Panc1 (cell line): ENCODE measurements around the gene TEX26. TPM values are rescaled to one million over a fixed set of nuclear protein-coding genes. Genes with fewer than 3 reads are reported as not detected.

ENCODE experiments used
- ATAC-seq: fragments of 200-7000 bp; cut with Tn5 transposase; 2 replicates; pipeline ENCODE4 v1.9.1; 2020; ENCODE audit warnings: mild to moderate bottlenecking, moderate library complexity
- BruUV-seq: library from RNA; stranded (reverse); fragments of 400-500 nt; replicated peaks from 2 replicates; lab custom pipeline; 2021; lab: Mats Ljungman, UMichigan
- CTCF ChIA-PET: fragments of 300-600 bp; sonication (Branson Sonifier 250); formaldehyde crosslinking; loops from one replicate; lab custom pipeline; 2022; ENCODE audit warnings: antibody characterized with exemption; lab: Charles Lee
- POLR2A ChIA-PET: fragments of 300-600 bp; sonication (Branson Sonifier 250); formaldehyde crosslinking; loops from one replicate; lab custom pipeline; 2022; ENCODE audit warnings: antibody characterized with exemption; lab: Charles Lee
- DNase-seq: peaks from one replicate; pipeline ENCODE4 v3.0.0-alpha.2; 2010; ENCODE audit warnings: low read depth, low spot score
- H3K27ac ChIP-seq: 2 replicates; pipeline ENCODE4 v1.5.1; 2011; ENCODE audit warnings: mild to moderate bottlenecking, low read length, inconsistent platforms
- H3K27me3 ChIP-seq: fragments of 200-500 bp; sonication (Bioruptor generic); 2 replicates; pipeline ENCODE4 v1.6.0; 2014; ENCODE audit warnings: low read length, inconsistent platforms; ENCODE audit not compliant: control insufficient read depth, insufficient read depth
- H3K36me3 ChIP-seq: fragments of 200-500 bp; sonication (Bioruptor generic); 2 replicates; pipeline ENCODE4 v1.5.1; 2014; ENCODE audit warnings: inconsistent platforms, mild to moderate bottlenecking, low read length, moderate library complexity; ENCODE audit not compliant: control insufficient read depth, insufficient read depth
- H3K4me1 ChIP-seq: 2 replicates; pipeline ENCODE4 v1.5.1; 2011; ENCODE audit warnings: inconsistent platforms, mild to moderate bottlenecking, low read length, moderate library complexity; ENCODE audit not compliant: control insufficient read depth, insufficient read depth
- H3K4me3 ChIP-seq, 2 experiments: 2 replicates each; pipeline ENCODE4 v1.5.1; 2011 to 2012; ENCODE audit warnings: low read depth in 2 of 2, low read length in 2 of 2, mild to moderate bottlenecking in 2 of 2, inconsistent platforms in 1 of 2, moderate library complexity in 1 of 2
- H3K9me3 ChIP-seq: fragments of 200-500 bp; sonication (Bioruptor generic); 2 replicates; pipeline ENCODE4 v1.5.1; 2014; ENCODE audit warnings: low read depth, mild to moderate bottlenecking, inconsistent platforms, low read length, moderate library complexity; ENCODE audit not compliant: control insufficient read depth, insufficient read depth
- POLR2AphosphoS5 ChIP-seq: IDR thresholded peaks from 2 replicates; pipeline ENCODE4 v1.6.1; 2012; ENCODE audit warnings: mild to moderate bottlenecking, low read depth, low read length, moderate library complexity
- SIN3A ChIP-seq: IDR thresholded peaks from 2 replicates; pipeline ENCODE4 v1.6.1; 2012; ENCODE audit warnings: low read depth, mild to moderate bottlenecking, low read length, moderate library complexity, borderline replicate concordance; ENCODE audit not compliant: insufficient read depth
- TCF7L2 ChIP-seq: IDR thresholded peaks from 2 replicates; pipeline ENCODE4 v1.6.1; 2011; ENCODE audit warnings: mild to moderate bottlenecking, low read depth, low read length, inconsistent platforms
- in situ Hi-C: cut with HindIII; loops from 2 replicates; pipeline ENCODE4 v1.10.0; 2016; ENCODE audit warnings: low sequenced_read_pairs, low pct_unique_long_range_greater_than_20kb
- intact Hi-C: fragments of 100-400 bp; cut with micrococcal nuclease; formaldehyde crosslinking; loops from one replicate; pipeline ENCODE4 v1.10.0; 2022; ENCODE audit not compliant: unreplicated experiment
- total RNA-seq: library from RNA; stranded (reverse); gene quantifications from one replicate; pipeline ENCODE4 v1.2.1, GENCODE V29; 2021; ENCODE audit not compliant: unreplicated experiment
- TF ChIP-seq, protein P1 (sequence below), 2 experiments: IDR thresholded peaks; 2 replicates each; pipeline ENCODE4 v1.6.1; 2011 to 2012; ENCODE audit warnings: low read depth in 2 of 2, control low read depth in 1 of 2, low read length in 1 of 2, mild to moderate bottlenecking in 1 of 2, moderate library complexity in 1 of 2; ENCODE audit not compliant: insufficient read depth in 1 of 2
- TF ChIP-seq, protein P2 (sequence below): fragments of 450-650 bp; IDR thresholded peaks from 2 replicates; pipeline ENCODE4 v1.5.1; 2017; ENCODE audit warnings: mild to moderate bottlenecking

Gene TEX26
- total RNA-seq, 1 experiment from 2014 or later: not detected

DNA sequence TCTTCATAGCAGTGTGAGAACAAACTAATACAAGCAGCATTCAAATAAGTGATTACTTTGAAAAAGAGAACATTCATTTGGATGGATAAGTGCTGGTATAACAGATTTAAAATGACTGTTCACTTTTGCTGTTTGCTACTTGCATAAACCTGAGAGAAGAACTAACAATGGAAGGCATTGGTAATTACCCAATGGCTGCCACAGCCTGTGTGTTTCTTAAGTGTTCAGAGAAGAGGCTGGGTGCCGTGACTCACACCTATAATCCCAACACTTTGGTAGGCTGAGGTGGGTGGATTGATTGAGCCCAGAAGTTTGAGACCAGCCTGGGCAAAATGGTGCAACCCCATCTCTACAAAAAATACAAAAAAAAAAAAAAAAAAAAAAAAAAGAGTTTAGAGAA, 4.9 kb upstream of the TEX26 start:
- ChIA-PET CTCF (interaction anchor here (0.7 kb wide), 1 partner anchor 497 kb away, joined by 7 read pairs; no protein-coding TSS in a partner anchor), POLR2A (no interaction called here)
- in situ Hi-C loops: no loop called here
- Histone ChIP-seq H3K9me3 (no peaks in the 10 kb centered on the region), H3K27ac (no peak overlapping the region), H3K4me3 (no peak overlapping the region), H3K4me1 (no peaks in the 10 kb centered on the region), H3K36me3 (no peaks in the 10 kb centered on the region), H3K27me3 (no peaks in the 10 kb centered on the region)
- DNase-seq (no peak), ATAC-seq (no peak)
- TF ChIP-seq, protein P1, sequence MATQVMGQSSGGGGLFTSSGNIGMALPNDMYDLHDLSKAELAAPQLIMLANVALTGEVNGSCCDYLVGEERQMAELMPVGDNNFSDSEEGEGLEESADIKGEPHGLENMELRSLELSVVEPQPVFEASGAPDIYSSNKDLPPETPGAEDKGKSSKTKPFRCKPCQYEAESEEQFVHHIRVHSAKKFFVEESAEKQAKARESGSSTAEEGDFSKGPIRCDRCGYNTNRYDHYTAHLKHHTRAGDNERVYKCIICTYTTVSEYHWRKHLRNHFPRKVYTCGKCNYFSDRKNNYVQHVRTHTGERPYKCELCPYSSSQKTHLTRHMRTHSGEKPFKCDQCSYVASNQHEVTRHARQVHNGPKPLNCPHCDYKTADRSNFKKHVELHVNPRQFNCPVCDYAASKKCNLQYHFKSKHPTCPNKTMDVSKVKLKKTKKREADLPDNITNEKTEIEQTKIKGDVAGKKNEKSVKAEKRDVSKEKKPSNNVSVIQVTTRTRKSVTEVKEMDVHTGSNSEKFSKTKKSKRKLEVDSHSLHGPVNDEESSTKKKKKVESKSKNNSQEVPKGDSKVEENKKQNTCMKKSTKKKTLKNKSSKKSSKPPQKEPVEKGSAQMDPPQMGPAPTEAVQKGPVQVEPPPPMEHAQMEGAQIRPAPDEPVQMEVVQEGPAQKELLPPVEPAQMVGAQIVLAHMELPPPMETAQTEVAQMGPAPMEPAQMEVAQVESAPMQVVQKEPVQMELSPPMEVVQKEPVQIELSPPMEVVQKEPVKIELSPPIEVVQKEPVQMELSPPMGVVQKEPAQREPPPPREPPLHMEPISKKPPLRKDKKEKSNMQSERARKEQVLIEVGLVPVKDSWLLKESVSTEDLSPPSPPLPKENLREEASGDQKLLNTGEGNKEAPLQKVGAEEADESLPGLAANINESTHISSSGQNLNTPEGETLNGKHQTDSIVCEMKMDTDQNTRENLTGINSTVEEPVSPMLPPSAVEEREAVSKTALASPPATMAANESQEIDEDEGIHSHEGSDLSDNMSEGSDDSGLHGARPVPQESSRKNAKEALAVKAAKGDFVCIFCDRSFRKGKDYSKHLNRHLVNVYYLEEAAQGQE (IDR thresholded peaks at IDR 0.05; ENCODE audit: insufficient read depth in 1 of 2, low read depth in 2 of 2, low read length in 1 of 2): no peak
- TF ChIP-seq TCF7L2 (no peak), SIN3A (no peak)
- TF ChIP-seq, protein P2, sequence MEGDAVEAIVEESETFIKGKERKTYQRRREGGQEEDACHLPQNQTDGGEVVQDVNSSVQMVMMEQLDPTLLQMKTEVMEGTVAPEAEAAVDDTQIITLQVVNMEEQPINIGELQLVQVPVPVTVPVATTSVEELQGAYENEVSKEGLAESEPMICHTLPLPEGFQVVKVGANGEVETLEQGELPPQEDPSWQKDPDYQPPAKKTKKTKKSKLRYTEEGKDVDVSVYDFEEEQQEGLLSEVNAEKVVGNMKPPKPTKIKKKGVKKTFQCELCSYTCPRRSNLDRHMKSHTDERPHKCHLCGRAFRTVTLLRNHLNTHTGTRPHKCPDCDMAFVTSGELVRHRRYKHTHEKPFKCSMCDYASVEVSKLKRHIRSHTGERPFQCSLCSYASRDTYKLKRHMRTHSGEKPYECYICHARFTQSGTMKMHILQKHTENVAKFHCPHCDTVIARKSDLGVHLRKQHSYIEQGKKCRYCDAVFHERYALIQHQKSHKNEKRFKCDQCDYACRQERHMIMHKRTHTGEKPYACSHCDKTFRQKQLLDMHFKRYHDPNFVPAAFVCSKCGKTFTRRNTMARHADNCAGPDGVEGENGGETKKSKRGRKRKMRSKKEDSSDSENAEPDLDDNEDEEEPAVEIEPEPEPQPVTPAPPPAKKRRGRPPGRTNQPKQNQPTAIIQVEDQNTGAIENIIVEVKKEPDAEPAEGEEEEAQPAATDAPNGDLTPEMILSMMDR: no peak
- BruUV-seq: no TSS peak
- intact Hi-C loops: no loop called here

DNA sequence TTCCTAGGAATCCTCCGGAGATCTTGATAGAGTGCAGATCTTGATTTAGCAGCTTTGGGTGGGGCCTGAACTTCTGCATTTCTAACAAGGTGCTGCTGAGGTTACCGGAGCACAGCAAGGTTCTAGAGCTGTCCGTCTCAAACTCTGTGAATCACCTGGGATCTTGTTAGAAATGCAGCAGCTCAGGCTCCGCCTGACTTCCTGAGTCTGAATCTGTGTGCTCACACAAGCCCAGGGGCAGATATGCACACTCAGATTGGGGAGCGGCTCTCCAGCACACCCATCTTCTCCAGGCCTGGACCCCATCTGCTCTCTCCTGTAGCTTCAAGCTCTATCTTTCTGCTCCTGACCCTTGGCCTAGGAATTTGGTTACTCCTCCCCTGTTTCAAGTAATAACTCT, 3.5 kb upstream of the TEX26 start:
- no peak overlapping the region for H3K27ac ChIP-seq
- ChIA-PET CTCF (no interaction called here), POLR2A (no interaction called here)
- no peaks in the 10 kb centered on the region for H3K36me3 ChIP-seq
- TF ChIP-seq POLR2AphosphoS5 (no peak), TCF7L2 (no peak), SIN3A (no peak)
- TF ChIP-seq, protein P2: no peak
- TF ChIP-seq, protein P1 (IDR thresholded peaks at IDR 0.05; ENCODE audit: insufficient read depth in 1 of 2, low read depth in 2 of 2, low read length in 1 of 2): no peak
- DNase-seq (no peak), ATAC-seq (no peak)
- no peaks in the 10 kb centered on the region for H3K9me3 ChIP-seq
- no TSS peak for BruUV-seq
- H3K27me3 ChIP-seq: no peaks in the 10 kb centered on the region
- intact Hi-C loops: no loop called here
- H3K4me3 ChIP-seq: no peak overlapping the region
- H3K4me1 ChIP-seq: no peaks in the 10 kb centered on the region
- in situ Hi-C loops: no loop called here
